ENCODE measurements around the gene CD226. TPM values are rescaled to one million over a fixed set of nuclear protein-coding genes. Genes with fewer than 3 reads are reported as not detected.

Gene CD226
- total and polyA plus RNA-seq, 10 of the 15 experiments (the other 5 are each of a cell fraction or from before 2014, with no cell fraction given): 12.9 to 68.8 (median 47.3) TPM

DNA sequence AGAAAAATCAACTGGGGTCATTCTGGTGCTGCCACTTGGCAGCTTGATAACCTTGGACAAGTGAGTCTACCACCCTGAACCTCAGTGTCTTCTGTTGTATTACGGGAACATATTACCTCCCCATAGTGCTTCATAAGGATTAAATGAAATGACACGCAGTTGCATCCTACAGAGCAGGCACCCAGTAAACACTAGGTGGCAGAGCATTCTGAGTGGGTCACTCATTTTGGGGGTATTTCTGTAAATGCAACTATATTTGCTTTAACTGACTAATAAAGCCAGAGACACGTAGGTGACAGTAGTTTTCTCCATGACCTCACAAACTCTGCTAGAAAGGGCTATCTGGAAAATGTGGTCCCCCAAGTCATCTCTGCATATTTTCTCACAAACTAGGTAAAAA lies 4.7 kb downstream of the CD226 start:
- BruUV-seq (replicated peaks): no TSS peak
- Histone ChIP-seq H3K27me3 (replicated peaks in 1 of 2; ENCODE audit: control insufficient read depth in 2 of 2, insufficient read depth in 2 of 2, low read length in 1 of 2) (no peaks in the 10 kb centered on the region), H2AFZ (ENCODE audit: control insufficient read depth, low read depth, low read length) (no peak overlapping the region), H3K4me1 (ENCODE audit: control insufficient read depth, insufficient read depth, low read length) (peaks cover 25% of the 10 kb centered on the region), H3K36me3 (ENCODE audit: control insufficient read depth in 2 of 2, insufficient read depth in 2 of 2, low read length in 1 of 2) (peaks cover 0 to 24% of the 10 kb centered on the region in 2 experiments; a peak in 2 of 4 replicates), H3K4me3 (peak overlapping the region; percentile 53; the same call in 1 of the 2 replicates), H3K79me2 (ENCODE audit: control insufficient read depth, insufficient read depth, low read length) (peaks cover 84% of the 10 kb centered on the region), H3K4me2 (ENCODE audit: control insufficient read depth, insufficient read depth) (peak overlapping the region; percentile 75), H3K9me3 (replicated peaks; ENCODE audit: control insufficient read depth, insufficient read depth, low read length) (peaks cover 35% of the 10 kb centered on the region), H4K20me1 (ENCODE audit: control insufficient read depth, insufficient read depth) (no peaks in the 10 kb centered on the region), H3K9ac (ENCODE audit: control insufficient read depth, insufficient read depth, low read length) (peak overlapping the region; percentile 1; the same call in 1 of the 2 replicates), H3K27ac (ENCODE audit: control insufficient read depth, insufficient read depth) (peak overlapping the region; percentile 80)
- FAIRE-seq: no peak
- in situ Hi-C loops (cut with MboI): no loop called here
- TF ChIP-seq CREB1 (IDR thresholded peaks at IDR 0.05; ENCODE audit: low read depth): 0 out of 2 replicates have a peak, but pooled peaks have one; percentile 31
- TF ChIP-seq POLR2AphosphoS5 (IDR thresholded peaks at IDR 0.05; ENCODE audit: low read length): peak; percentile 25; the same call in 1 of the 2 replicates
- TF ChIP-seq RAD21 (IDR thresholded peaks at IDR 0.05; ENCODE audit: insufficient read depth, low read depth, low read length): peak; percentile 38
- TF ChIP-seq CHD1 (IDR thresholded peaks at IDR 0.05; ENCODE audit: low read depth, low read length): no peak
- TF ChIP-seq MEF2A (IDR thresholded peaks at IDR 0.05; ENCODE audit: insufficient read depth, low read depth, low read length): 0 out of 2 replicates have a peak, but pooled peaks have one; percentile 21
- TF ChIP-seq CREM (IDR thresholded peaks at IDR 0.05; ENCODE audit: low read depth): 0 out of 2 replicates have a peak, but pooled peaks have one; percentile 10
- TF ChIP-seq IRF4 (IDR thresholded peaks at IDR 0.05; ENCODE audit: low read depth, low read length): no peak
- TF ChIP-seq, protein P1, sequence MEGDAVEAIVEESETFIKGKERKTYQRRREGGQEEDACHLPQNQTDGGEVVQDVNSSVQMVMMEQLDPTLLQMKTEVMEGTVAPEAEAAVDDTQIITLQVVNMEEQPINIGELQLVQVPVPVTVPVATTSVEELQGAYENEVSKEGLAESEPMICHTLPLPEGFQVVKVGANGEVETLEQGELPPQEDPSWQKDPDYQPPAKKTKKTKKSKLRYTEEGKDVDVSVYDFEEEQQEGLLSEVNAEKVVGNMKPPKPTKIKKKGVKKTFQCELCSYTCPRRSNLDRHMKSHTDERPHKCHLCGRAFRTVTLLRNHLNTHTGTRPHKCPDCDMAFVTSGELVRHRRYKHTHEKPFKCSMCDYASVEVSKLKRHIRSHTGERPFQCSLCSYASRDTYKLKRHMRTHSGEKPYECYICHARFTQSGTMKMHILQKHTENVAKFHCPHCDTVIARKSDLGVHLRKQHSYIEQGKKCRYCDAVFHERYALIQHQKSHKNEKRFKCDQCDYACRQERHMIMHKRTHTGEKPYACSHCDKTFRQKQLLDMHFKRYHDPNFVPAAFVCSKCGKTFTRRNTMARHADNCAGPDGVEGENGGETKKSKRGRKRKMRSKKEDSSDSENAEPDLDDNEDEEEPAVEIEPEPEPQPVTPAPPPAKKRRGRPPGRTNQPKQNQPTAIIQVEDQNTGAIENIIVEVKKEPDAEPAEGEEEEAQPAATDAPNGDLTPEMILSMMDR (IDR thresholded peaks at IDR 0.05 in 2 of 3, conservative IDR thresholded peaks at IDR 0.05 in 1 of 3; ENCODE audit: control insufficient read depth in 2 of 3, extremely low read depth in 1 of 3, insufficient read depth in 1 of 3, low read depth in 3 of 3, low read length in 3 of 3): peak in 2 of 3 experiments; percentile 31 to 46; a peak in 3 of 6 replicates
- ChIA-PET RAD21 (ENCODE audit: unreplicated experiment) (no interaction called here), SMC1A (ENCODE audit: uncharacterized antibody, unreplicated experiment) (interaction anchor here (1.3 to 1.4 kb wide), 2 partner anchors 9 to 15 kb away, joined by 5 to 7 read pairs; no protein-coding TSS in a partner anchor), POLR2A (no interaction called here), CTCF (interaction anchor here (0.6 kb wide), 1 partner anchor 105 kb away, joined by 4 read pairs; no protein-coding TSS in a partner anchor)
- no peak for DNase-seq (ENCODE audit: low read depth, low spot score)
- ATAC-seq: peak; percentile 3; the same call in 1 of the 3 replicates
- intact Hi-C loops (cut with micrococcal nuclease; ENCODE audit: unreplicated experiment): no loop called here
- 98% methylated on average over 3 of the region's 3 CpGs for WGBS (ENCODE audit: insufficient coverage, insufficient replicate concordance, low lambda C conversion rate, missing lambda C conversion rate)
